Activated T-helper 1 cell treated with anti-CD3 and anti-CD28 coated beads, Interleukin-2, amount 50 U/mL, for 16 hours (primary cell): Measurements from ENCODE around the gene PARVA.

Experiments used
- DNase-seq, 2 donors: peaks; one replicate each; pipeline ENCODE4 v3.0.0-alpha.2; 2020; ENCODE audit warnings: low read depth in 1 of 2, low spot score in 1 of 2

PARVA gene

GRCh38 chr11:12430954-12431595 is 53.7 kb downstream of the PARVA start:
- no peak for DNase-seq

DNA sequence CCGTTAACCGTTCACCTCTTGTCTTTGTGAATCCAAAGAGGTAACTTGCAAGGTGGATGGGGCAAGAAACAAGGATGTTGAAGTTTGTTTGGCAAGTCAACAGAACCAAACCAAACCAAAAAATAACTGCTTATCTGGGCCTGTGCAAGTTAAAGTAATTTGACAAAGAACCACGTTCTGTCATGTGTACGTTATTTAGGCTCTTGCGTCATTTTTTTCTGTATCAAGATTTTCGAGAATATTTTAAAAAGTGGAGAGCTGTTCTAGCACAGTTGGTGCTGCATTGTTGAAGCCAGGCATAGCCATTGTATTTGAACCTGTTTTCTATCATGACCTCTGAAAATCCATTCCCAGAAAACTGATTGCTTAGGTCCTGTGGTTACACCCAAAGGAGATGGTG is 55.1 kb downstream of the PARVA start:
- no peak for DNase-seq

DNA sequence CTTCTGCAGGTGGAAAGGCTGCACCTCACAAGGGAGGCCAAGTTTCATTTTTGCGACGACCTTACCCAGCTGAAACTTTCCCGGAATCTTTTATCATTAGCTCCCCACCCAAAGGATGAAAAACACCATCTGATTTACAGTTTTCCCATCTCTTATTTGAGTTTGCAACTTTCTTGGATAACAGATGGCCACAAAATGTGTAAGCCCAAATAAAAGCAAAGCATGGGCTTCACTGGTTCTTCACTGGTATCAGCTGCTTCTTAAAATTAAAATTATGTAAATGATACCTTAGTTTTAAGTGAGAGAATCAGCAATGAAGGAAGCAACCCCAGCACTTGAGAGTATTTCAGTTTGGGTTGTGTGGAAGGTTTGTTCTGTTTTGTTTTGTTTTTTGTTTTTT is 55.8 kb downstream of the PARVA start:
- DNase-seq, result no peak

GRCh38 chr11:12433571-12434324 is 56.4 kb downstream of the PARVA start:
- no peak for DNase-seq

DNA sequence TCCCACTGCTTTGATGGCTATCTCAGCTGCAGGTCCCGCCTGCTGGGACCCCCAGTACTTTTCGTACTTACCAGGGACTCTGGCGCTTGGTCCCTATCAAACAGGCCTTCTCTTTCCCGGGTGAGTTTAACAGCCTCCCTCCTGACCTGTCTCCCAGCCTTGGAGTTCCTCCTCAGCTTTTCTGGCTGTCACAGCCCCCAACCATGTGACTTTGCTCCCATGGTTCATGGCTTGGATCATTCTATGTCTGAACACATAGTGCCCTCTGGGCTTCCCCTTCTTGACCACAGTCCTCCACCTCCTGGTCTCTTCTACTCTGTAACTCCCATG is 56.9 kb downstream of the PARVA start:
- DNase-seq, result no peak

DNA sequence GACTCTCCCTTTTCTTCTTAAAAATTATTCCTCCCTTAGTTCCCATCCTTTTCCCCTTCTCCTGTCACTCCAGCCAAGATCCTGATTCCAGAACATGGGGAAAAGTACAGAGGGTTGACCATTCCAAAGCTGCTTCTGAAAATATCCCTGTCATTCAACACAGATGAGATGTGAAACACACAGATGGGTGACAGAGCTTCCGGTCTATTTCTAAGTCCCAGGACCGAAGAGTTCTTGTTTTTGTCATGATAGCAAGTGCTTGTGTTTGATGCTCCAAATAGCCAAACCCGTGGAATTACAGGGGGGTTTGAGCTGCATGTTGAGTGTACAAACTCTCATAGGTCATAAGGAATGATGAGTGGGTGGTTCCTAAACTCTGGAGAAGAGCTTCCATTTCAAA is 57.9 kb downstream of the PARVA start:
- no peak for DNase-seq

GRCh38 chr11:12436266-12436665 is 58.9 kb downstream of the PARVA start:
- no peak for DNase-seq

- no peak for DNase-seq
Observed at GRCh38 chr11:12438291-12438690, 60.9 kb downstream of the PARVA start.

DNA sequence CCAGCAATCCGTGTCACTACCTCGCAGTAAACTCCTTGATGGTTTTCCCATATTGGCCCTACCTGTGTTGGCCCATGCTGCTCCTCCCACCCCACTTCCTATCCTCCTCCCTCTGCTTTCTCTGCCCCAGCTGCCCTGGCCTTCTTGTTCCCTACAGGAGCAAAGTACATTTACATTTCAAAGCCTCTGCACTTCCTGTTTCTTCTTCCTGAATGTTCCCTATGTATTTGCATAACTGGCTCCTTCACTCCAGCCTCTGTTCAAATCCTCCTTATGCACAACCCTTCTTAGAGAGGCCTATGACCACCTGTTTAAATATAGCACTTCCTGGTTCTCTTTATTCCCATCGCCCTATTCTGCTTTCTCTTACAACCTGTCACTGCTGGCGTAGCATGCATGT is 62.2 kb downstream of the PARVA start:
- DNase-seq, result no peak

DNA sequence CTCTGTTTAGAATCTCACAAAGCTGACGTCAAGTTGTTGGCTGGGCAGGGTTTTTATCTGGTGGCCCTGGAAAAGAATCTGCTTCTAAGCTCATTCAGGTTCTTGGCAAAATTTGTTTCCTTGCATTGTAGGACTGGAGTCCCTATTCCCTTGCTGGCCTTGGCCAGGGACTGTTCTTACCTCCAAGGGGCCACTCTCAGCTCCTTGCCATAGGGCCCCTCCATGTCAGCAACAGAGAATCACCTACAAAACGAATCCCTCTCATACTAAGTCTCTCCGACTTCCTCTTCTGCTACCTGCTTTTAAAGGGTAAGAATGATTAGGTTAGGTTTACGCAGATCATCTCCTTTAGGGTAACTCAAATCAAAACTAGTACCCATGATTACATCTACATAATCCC is 63.2 kb downstream of the PARVA start:
- DNase-seq, result no peak

DNA sequence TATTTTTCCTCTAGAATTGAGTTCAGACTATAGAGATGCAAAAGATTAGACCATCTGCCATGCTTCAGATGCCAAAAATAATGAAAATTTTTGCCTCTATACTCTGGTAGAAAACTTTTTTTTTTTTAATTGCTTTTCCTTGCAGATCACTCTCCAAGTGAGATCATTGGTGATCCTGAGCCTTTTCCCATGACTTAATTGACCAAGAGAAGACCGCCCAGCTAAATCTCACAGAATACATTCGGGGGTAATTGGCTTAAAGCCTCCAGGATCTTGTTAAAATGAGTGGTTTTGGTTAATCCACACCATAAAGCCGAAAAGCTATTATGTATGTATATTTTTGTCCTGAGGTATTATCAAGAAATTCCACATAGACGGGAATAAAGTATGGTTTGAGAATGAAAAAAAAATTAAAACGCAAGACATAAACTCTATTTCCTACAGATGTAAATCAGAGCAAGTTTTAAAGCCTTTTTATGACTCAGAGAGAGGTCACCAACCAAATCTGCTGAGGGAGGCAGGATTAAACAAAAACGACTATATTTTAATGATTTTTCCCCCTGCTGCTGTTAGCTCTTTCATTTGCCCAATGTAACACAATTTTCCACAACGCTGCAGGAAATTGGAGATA is 64.0 kb downstream of the PARVA start:
- no peak for DNase-seq

DNA sequence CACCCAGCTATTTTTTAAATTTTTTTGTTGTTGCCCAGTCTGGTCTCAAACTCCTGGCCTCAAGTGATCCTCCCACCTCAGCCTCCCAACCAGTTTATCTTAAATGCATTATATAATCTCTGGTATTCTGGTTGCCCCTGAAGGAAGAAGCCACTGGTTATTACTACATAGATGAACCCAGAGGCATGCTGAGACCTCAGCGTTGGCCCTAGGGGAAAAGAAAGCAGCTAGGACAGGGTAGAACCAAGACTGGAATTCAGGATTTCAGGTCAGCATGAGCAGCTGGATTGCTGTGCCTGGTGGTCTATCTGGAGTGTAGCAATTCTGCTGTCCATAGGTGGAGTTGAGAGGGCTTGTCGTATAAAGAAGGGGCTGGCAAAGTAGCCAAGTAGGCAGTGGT is 67.2 kb downstream of the PARVA start:
- DNase-seq, result no peak

DNA sequence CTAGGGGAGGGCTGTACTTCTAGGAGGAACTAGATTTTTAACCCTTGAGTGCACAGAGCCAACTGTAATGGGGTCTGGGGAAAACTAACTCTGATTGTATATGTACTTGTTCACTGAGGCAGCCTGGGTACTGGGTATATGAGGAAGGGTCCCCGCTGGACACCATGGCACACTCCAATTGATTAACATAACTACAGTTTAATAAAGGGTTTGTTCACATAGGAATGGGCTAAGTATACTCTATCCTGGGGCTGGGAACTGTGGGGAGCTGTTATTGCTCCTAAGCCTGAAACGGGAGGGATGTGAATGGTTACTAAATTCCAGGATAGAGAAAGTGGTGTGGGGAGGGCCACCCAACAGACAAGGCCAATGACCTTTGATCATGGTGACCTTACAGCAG is 67.6 kb downstream of the PARVA start:
- DNase-seq, result no peak

DNA sequence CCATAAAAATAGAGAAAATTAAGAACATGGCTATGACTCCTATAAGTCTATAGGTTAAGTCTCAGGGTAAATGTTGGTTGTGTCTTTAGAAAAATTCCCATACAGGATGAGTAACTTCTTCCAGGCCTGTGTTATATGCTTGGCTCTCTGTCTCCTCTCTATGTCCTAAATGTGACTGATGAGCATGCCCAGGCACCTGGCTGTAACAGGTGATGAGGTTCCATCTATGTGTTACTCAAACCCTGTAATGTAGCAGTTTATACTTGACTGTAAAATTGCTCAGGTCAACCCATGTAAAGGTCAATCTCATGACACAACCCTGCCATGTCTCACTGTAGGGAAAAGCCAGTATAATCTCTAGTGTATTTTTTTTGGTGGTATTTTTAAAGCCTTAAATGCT is 69.5 kb downstream of the PARVA start:
- DNase-seq, result no peak

GRCh38 chr11:12448131-12448939 is 71.0 kb downstream of the PARVA start:
- no peak for DNase-seq

DNA sequence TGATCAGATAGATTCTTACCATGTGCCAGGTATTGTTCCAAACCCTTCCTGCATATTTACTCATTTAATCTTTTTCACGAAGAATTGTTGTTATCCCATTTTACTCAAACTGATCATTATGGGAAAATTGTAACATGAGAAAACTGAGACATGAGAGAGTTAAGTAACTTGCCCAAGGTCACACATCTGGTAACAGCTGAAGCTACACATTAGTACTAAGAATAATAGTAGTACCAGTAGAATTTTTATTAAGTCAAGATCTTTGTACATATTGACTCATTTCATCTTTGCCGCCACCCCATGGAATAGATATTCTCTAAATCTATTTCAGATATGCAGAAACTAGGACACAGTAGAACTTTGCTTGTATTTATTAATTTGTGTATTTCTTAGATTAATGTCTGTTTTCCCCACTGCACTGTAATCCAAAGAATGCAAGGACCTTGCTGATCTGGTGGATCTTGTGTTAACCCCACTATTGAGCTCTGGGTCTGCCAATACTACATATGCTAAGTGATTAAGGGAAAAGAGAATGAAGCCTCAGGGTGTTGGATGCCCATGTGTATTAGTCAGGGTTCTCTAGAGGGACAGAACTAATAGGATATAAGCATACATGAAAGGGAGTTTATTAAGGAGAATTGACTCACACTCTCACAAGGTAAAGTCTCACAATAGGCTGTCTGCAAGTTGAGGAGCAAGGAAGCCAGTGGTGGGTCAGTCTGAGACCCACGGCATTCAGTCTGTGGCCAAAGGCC is 72.8 kb downstream of the PARVA start:
- no peak for DNase-seq

- DNase-seq, result no peak
Observed at GRCh38 chr11:12451179-12451814, 73.9 kb downstream of the PARVA start.

DNA sequence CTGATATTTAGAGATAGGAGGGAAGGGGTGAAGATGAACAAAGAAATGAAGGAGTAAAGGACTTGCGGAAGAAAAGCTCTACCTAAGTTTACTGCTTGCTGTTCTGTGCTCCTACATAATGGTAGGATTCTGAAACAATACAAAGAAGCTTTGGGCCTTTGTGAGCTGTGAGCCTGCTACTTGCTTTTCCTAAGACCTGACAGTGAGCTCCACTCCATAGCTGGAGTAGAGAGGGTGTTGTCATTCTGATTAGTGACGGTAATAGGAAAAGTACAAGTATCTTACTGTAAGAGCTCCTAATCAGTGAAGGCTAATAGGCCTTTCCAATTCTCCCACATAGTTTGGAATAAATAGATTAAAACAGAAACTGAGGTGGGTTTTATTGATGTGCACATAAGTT is 75.9 kb downstream of the PARVA start:
- DNase-seq, result no peak

- DNase-seq, result no peak
Observed at GRCh38 chr11:12454782-12455181, 77.4 kb downstream of the PARVA start.

DNA sequence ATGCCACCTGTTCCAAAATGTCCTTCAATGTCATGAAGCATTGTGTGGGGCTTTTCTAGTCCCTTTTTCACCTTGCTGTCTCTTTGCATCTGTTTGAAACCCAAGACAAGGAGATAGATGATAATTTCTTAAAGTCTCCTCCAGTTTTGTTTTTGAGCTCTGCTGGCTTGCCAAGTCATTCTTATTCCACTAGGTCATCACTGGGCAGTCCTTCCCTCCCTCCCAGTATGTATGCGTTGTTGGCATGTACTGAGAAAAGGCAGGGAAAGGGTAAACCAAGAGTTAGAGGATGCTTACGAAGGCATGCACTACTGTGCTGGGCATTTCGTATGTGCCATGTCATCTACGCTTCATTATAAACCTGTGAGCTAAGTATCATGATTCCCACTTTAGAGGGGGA is 78.6 kb downstream of the PARVA start:
- no peak for DNase-seq
